ENCODE measurements around the gene CHRNA10. TPM values are rescaled to one million over a fixed set of nuclear protein-coding genes. Genes with fewer than 3 reads are reported as not detected.

The CHRNA10 gene
- total RNA-seq, 1 donor from 2014 or later, result 3.0 TPM

DNA sequence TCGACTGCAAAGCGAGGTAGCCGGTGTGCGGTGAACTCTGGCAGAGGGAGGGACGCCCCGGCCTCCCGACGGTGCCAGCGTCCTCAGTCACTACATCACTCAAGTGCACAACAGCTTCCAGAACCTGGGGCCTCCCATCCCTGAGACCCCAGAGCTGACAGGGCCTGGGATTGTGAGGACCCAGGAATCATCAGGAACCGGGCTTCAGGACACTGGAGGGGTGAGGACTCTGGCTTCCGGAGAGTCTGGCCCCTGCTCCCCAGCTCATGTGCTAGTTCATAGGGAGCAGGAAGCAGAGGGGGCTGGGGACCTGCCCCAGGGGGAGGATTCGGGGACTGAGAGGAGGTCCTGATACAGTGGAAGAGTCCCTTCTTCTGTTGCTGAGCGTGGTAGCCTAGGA lies 34.0 kb downstream of the CHRNA10 start:
- Mint-ChIP-seq H3K9me3 (no peaks in the 10 kb centered on the region), H3K4me3 (no peak overlapping the region), H3K27ac (ENCODE audit: unreplicated experiment) (no peak overlapping the region), H3K36me3 (ENCODE audit: low read depth) (no peaks in the 10 kb centered on the region), H3K4me1 (no peaks in the 10 kb centered on the region), H3K27me3 (ENCODE audit: low read depth) (peaks cover 3% of the 10 kb centered on the region)
- TF ChIP-seq, protein P1, sequence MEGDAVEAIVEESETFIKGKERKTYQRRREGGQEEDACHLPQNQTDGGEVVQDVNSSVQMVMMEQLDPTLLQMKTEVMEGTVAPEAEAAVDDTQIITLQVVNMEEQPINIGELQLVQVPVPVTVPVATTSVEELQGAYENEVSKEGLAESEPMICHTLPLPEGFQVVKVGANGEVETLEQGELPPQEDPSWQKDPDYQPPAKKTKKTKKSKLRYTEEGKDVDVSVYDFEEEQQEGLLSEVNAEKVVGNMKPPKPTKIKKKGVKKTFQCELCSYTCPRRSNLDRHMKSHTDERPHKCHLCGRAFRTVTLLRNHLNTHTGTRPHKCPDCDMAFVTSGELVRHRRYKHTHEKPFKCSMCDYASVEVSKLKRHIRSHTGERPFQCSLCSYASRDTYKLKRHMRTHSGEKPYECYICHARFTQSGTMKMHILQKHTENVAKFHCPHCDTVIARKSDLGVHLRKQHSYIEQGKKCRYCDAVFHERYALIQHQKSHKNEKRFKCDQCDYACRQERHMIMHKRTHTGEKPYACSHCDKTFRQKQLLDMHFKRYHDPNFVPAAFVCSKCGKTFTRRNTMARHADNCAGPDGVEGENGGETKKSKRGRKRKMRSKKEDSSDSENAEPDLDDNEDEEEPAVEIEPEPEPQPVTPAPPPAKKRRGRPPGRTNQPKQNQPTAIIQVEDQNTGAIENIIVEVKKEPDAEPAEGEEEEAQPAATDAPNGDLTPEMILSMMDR (conservative IDR thresholded peaks at IDR 0.05), result no peak
- no peak for DNase-seq (ENCODE audit: low read depth, low spot score)

DNA sequence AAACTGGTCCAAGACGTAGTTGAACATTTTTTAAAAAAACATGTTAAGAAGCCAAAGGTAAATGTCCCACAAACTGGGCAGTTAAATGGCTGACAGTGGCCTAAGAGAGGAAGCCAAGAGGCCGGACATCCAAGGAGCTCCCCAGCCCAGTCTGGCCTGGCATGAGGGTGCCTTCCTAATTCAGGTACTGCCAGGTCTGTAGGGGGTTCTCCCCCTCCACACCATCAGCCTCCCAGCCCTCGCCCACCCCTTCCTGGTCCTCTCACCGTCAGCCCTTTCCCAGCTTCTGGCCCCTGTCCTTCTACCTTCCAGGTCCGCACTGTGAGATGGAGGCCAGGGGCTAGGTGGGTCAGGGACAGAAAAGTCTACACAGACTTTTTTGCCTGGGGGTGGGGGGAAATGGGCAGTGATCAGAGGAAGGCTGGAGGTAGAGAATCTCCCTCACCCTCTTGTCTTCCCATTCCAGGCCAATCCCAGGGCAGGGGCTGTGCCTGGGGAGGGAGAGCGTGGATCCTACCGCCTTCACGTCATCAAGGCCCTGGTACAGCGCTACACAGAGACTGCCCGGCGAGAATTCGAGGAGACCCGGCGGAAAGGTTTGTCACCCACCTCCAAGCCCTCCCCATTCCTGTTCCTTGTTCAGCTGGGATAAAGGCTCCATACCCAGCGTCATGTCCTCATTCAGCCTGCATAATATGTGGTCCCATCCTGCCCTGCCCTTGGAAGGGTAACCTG lies 35.4 kb downstream of the CHRNA10 start:
- TF ChIP-seq, protein P1 (conservative IDR thresholded peaks at IDR 0.05), result no peak
- Mint-ChIP-seq H3K9me3 (no peaks in the 10 kb centered on the region), H3K27me3 (ENCODE audit: low read depth) (peaks cover 3% of the 10 kb centered on the region), H3K4me1 (no peaks in the 10 kb centered on the region), H3K27ac (ENCODE audit: unreplicated experiment) (peak overlapping the region; percentile 29), H3K4me3 (no peak overlapping the region), H3K36me3 (ENCODE audit: low read depth) (no peaks in the 10 kb centered on the region)
- no peak for DNase-seq (ENCODE audit: low read depth, low spot score)

DNA sequence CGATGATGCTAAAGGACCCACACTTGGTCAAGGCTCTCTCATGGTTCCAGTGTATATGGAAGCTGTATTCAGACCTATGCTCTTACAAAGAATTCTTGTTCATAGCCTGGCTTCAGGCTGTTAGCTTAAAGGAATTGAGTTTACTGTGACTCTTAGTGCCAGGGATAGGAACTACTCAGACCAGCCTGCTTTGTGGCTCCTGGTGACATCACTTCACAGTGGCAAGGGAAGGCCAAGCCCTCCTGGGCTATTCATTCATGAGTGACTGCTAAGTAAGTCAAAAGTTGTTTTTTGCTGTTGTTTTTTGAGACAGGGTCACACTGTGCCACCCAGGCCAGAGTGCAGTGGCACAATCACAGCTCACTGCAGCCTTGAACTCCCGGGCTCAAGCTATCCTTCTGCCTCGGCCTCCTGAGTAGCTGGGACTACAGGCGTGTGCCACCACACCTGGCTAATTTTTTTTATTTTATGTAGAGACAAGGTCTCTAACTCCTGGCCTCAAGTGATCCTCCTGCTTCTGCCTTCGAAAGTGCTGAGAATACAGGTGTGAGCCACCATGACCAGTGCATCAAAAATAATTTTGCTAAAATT lies 39.0 kb downstream of the CHRNA10 start:
- DNase-seq (ENCODE audit: low read depth, low spot score), result no peak
- no peaks in the 10 kb centered on the region for H3K36me3 Mint-ChIP-seq (ENCODE audit: low read depth)

DNA sequence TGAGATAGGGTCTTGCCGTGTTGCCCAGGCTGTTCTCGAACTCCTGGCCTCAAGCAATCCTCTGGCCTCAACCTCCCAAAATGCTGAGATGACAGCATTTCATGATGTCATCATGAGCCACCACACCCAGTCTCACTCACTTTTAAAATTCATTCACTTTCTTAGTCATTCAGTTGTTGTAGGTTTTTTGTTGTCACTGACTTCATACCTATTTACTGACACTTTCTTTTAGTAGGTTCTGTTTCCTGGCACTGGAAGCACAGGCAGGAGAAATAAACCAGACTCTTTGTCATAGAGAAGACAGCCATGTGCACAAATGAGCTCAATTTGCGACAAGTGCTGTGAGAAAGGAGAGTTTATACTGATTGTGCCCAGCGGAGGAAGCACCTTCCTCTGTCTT lies 39.9 kb downstream of the CHRNA10 start:
- TF ChIP-seq, protein P1 (conservative IDR thresholded peaks at IDR 0.05), result no peak
- H3K9me3 Mint-ChIP-seq, result no peaks in the 10 kb centered on the region
- no peaks in the 10 kb centered on the region for H3K4me1 Mint-ChIP-seq
- no peaks in the 10 kb centered on the region for H3K36me3 Mint-ChIP-seq (ENCODE audit: low read depth)
- H3K27me3 Mint-ChIP-seq (ENCODE audit: low read depth), result peaks cover 2% of the 10 kb centered on the region
- DNase-seq (ENCODE audit: low read depth, low spot score), result no peak
- H3K4me3 Mint-ChIP-seq, result no peak overlapping the region
- no peak overlapping the region for H3K27ac Mint-ChIP-seq (ENCODE audit: unreplicated experiment)

More for the DNA sequence above, 39.0 kb downstream of the CHRNA10 start:
- Mint-ChIP-seq H3K27ac (ENCODE audit: unreplicated experiment) (no peak overlapping the region), H3K9me3 (no peaks in the 10 kb centered on the region), H3K4me3 (no peak overlapping the region), H3K27me3 (ENCODE audit: low read depth) (peaks cover 3% of the 10 kb centered on the region), H3K4me1 (no peaks in the 10 kb centered on the region)
- TF ChIP-seq, protein P1 (conservative IDR thresholded peaks at IDR 0.05), result no peak

- Mint-ChIP-seq H3K27me3 (ENCODE audit: low read depth) (no peaks in the 10 kb centered on the region), H3K4me3 (no peak overlapping the region), H3K9me3 (no peaks in the 10 kb centered on the region), H3K4me1 (no peaks in the 10 kb centered on the region), H3K27ac (ENCODE audit: unreplicated experiment) (no peak overlapping the region), H3K36me3 (ENCODE audit: low read depth) (no peaks in the 10 kb centered on the region)
- TF ChIP-seq, protein P1 (conservative IDR thresholded peaks at IDR 0.05), result no peak
- no peak for DNase-seq (ENCODE audit: low read depth, low spot score)
Observed at GRCh38 chr11:3627291-3627690, 43.9 kb downstream of the CHRNA10 start.
